SK-N-DZ (cell line): ENCODE results near the gene LRFN2.

Source experiments
- DNase-seq: peaks from one replicate; pipeline ENCODE4 v3.0.0-alpha.2; 2015; ENCODE audit warnings: low spot score

LRFN2 gene

DNA sequence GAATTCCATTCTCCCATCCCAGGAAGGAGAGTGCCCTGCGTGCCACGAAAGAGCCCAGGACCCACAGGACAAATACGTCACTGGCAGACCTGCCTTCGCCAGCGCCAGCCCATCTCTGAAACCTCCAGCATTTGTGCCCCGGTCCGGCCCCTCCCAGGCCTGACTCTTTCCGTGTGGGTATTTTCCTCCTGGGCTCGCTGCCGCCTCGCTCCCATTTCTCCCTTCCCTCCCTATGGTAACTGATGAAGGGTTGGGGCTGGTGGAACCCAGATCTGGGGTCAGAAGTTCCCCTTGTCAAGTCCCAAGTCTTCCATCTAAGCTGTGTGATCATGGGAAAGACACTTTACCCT, 208.5 kb downstream of the LRFN2 start:
- no peak for DNase-seq

DNA sequence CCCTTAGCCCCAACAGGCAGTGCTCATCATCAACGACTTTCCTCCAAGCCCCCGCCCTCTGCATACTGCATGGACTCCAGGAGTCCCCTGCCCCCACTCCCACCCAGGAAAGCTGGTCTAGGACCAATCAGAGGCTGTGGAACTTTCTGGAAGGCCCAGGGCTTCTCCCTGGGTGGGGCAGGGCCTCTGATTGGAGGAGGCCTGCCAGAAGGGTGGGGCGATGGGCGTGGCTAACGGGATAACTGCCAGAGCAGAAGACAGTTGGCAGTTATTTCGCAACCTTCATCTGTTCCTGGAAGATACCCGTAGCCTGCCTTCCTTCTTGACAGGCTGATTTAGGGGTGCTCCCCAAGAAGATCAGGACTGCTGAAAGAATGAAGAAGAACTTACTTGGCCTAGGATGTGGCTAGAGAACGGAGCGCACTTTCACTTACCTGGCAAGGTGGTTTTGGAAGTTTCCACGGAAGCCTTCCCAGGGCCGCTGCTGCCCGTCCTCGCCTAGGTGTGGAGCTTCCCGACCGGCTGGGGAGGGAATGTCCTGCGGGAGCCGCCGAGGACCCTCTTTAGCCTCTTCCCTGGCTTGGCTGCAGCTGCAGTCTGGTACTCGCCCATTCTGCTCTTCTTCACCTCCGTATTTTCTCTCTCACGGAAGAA, 209.0 kb downstream of the LRFN2 start:
- DNase-seq, result no peak

DNA sequence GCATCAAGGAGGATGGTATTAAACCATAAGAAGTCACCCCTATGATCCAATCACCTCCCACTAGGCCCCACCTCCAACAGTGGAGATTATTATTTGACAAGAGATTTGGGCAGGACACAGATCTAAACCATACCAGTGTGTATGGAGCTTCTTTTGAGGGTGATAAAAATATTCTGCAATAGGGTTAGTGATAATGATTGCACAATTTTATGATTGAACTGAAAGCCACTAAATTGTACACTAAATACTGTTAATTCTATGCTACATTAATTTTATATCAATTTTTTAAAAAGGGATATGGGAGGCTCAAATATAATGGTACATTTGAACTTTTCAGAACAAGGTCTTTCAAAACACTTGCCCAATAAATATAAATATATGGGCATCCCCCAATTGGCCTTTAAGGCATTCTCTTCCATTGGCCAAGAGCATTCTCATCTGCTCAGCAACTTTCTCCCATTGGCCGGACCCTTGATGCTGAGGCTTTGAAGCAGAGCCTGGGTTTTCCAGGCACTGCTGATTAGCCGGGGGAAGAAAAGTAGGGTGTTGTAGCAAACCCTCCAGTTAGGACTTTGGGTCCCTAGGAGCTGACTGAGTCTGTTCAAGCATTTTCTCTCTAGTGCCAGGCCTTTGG, 209.9 kb downstream of the LRFN2 start:
- no peak for DNase-seq

DNA sequence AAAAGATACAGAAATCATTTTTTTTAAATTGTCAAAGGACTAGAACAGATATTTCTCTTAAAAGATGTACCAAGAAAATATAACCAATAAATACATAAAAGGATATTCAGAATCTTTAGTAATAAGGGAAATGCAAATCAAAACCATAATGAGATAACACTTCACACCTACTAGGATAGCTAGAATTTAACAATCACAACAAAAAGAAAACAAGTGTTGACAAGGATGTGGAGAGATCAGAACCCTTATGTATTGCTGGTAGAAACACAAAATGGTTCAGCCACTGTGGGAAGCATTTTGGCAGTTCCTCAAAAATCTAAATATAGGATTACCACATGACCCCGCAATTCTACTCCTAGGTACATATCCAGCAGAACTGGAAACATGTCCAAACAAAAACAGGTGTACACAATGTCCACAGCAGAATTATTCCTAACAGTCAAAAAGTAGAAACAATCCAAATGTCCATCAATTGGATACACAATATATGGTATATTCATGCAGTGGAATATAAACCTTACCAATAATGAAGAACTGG, 211.0 kb downstream of the LRFN2 start:
- DNase-seq, result no peak

DNA sequence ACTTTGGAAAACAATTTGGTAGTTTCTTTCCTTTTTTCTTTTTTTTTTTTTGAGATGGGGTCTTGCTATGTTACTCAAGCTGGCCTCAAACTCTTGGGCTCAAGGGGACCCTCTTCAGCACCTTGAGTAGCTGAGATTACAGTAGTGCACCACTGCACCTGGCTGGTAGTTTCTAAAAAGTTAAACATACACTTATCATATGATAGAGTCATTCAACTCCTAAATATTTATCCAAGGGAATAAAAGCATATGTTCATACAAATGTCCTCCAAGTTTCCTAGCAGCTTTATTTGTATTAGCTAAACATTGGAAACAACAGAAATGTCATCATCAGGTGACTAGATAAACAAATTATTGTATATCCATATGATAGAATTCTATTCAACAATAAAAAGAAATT, 213.9 kb downstream of the LRFN2 start:
- no peak for DNase-seq

DNA sequence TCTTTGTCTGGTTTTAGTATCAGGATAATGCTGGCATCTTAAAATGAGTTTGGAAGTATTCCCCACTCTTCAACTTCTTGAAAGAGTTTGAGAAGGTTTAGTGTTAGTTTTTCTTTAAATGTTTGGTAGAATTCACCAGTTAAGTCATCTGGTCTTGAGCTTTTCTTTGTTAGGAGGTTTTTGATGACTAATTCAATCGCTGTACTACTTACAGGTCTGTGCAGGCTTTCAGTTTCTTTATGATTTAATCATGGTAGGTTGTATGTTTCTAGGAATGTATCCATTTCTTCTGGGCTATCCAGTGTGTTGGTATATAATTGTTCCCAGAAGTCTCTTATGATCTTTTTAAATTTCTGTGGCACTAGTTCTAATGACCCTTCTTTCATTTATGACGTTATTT, 215.5 kb downstream of the LRFN2 start:
- DNase-seq, result no peak

DNA sequence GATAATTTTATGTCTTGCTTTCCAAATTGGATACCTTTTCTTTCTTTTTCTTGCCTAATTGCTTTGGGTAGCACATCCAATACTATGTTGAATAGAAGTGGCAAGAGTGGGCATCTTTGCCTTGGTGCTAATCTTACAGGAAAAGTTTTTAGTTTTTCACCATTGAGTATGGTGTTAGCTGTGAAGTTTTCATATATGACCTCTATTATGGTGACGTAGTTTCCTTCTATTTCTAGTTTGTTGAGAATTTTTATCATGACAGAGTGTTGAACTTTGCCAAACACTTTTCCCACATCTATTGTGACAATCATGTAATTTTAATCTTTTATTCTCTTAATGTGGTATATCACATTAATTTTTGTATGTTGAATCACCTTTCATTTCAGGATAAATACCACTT, 216.1 kb downstream of the LRFN2 start:
- DNase-seq, result no peak

DNA sequence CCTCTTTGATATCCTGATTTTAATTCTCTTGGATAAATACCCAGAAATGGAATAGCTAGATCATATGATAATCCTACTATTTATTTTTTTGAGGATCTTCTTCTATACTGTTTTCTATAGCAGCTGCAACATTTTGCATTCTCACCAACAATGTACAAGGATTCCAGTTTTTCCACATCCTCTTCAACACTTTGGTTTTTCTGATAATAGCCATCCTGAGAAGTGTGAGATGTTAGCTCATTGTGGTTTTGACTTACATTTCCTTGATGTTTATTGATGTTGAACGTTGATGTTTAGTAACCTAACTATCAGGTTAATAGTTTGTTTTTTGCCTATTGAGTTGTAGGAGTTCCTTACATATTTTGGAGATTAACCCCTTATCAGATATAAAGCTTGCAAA, 217.3 kb downstream of the LRFN2 start:
- no peak for DNase-seq

DNA sequence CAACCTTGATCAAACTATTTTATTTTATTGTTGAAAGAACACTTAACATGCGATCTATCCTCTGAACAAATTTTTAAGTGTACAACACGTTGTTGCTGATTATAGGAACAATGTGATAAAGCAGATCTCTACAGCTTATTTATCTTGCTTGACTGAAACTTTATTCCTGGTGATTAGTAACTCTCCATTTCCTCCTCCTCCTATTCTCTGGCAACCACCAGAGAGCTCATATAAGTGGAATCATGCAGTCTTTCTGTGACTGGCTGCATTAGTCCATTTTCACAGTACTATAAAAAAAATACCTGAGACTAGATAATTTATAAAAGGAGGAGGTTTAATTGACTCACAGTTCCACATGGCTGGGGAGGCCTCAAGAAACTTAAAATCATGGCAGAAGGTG, 218.1 kb downstream of the LRFN2 start:
- no peak for DNase-seq

DNA sequence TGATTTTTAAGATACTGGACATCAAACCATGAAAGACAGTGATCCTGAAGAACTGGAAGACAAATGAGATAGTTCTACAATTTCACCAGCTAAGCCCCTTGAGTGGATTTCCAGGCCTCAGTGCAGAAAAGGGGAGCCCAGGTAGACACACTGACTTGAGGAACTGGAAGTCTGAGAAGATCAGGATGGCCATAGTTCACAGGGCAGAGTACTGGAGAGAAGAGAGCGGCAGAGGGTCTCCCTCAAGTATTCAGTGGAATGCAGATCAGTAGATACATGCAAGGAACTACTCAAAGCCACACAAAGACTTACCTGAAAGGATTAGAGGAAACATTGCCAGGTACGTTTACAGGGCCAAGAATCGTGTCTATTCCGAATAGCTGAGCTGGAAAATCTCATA, 224.3 kb downstream of the LRFN2 start:
- no peak for DNase-seq

DNA sequence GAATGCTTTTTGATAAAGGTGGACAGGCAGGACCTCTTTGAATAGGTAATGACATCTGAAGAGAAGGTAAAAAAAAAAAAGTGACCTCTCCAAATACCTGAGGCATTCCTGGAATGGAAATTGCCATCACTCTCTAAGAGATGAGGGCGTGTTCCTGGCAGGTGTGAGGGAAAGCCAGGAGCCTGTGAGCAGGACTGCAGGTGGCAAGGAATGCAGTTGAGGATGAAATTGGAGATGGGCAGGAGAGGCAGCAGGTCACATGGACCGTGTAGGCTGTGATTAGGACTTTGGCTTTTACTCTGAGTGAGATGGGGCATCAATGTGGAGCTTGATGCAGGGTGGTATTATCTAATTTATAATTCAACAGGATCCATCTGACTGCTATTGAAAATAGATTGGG, 227.4 kb downstream of the LRFN2 start:
- DNase-seq, result no peak

DNA sequence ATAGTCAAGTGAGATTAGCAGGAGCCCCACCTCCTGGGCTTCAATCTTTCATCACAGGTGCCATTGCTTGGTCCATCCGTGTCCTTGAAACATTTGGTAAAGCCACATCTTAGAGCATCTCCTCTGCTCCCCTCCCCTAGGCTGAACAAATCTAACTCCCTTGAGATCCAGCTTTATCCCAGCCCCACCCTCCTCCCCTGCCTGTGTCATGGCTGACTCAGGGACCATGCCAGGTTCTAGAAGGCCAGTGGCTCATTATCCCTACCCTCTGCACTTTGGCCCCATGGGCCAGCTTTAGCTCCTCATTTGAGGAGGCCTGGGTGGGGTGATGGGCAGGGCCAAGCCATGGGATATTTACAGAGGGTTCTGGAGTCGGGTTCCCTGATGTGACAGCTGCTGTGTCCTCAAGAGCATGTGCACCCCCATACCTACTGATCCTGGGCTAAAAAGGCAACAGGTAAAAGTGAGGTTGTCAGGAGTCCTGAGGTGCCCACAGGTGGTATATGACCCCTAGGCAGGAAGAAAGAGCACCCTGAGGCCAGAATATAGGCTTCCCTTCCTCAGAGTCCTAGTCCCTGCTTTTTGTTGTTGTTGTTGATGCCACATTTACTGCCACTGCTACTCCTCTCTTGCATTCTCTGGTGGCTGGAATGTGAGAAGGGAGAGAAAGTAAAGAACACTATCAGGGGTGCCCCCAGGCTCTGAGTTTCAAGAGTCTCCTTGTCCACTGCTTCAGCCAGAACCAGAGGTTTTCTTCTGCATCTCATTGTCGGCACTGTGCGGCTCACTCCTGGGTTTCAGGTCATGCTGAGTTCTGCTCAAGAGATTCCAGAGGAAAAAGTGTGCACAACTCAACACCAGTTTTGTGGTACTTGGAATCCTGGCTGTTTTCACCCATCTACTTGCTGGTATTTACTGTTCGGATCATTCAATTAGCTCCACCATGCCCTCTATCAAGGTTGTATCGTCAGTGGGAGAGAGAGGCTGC, 228.4 kb downstream of the LRFN2 start:
- DNase-seq, result no peak

DNA sequence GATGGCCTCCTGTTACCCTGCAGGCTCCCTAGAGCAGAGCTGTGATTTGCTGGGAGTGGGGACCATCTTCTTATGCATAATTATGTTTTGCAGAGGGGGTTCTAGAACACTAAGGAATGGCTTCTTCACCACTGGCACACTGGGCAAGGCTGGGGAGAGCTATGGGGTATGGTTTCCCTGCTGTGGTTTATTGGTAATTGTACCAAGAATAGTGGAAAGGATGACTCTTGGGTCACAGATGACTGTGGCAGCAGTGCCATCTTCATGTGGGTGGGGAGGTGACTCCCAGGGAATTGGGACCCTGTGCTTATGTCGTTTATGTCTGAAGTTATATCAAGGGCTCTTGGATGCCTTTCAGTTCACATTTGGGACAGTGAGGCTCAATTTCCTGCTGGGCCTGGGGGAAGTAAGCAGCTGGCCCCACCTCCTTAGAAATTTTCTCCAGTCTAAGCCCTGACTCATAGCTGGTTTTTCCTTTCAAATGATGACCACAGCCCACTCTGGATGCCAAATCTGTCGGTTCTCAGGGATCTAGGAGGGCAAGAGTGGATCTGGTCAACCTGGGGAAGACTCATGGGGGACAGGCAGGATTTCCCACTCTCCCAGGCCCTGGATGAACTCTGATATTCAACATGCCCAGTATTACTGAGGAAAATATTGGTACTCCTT, 230.8 kb downstream of the LRFN2 start:
- DNase-seq, result no peak

DNA sequence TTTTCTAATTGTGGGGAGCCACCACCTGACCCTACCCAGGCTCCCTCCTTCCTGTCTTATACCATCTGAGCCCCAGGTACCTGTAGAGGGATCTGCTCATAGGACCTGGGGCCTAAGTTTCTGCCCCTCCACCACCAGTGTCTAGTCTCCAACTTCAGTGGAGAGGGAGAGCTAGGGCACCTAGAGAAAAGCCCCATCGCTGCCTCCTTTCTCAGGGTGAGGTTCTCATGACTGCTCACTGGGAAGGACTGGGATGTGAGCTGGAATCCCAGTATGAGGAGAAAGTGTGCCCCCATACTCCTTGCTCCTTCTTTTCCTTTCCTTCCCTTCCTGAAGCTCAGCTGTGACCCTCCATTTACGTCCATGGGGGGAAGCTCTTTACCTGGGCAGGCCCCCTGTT, 231.6 kb downstream of the LRFN2 start:
- DNase-seq, result no peak

DNA sequence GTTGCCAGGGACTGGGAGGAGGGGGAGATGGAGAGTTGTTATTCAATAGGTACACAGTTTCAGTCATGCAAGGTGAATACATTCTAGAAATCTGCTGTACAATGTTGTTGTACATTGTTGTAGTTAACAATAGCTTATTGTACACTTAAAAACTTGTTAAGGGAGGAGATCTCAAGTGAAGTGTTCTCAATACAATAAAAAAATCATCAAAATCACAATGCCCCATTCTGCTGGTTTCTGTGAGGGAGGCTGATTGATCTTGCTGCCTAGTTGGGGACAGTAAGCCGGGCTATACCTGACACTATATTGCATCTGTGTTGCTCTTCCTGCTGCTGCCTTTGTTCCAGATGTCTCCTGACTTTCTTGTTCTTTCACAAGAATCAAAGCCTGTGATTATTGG, 232.1 kb downstream of the LRFN2 start:
- DNase-seq, result no peak

DNA sequence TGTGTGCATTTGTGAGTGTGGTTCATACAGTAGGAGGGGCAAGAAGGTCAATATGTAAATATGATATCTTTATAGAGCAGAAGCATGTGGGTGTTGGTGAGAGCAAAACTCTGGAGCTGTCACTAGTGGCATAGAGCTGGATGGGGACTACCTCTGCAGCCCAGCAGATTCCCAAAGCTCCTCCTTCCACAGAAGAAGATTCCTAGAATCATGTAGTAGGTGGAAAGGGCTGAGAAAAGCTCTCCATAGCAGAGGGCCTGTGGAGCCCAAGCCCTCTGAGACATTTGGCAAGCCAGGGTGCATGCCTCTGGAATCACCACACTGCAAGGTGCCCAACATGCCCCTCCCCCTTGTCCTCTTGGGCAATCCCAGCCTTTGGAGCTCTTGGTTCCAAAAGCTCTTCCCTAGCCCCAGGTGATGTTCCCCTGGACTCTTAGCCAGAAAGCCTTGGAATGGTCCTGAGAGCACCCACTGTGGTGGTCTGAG, 233.2 kb downstream of the LRFN2 start:
- DNase-seq, result no peak

DNA sequence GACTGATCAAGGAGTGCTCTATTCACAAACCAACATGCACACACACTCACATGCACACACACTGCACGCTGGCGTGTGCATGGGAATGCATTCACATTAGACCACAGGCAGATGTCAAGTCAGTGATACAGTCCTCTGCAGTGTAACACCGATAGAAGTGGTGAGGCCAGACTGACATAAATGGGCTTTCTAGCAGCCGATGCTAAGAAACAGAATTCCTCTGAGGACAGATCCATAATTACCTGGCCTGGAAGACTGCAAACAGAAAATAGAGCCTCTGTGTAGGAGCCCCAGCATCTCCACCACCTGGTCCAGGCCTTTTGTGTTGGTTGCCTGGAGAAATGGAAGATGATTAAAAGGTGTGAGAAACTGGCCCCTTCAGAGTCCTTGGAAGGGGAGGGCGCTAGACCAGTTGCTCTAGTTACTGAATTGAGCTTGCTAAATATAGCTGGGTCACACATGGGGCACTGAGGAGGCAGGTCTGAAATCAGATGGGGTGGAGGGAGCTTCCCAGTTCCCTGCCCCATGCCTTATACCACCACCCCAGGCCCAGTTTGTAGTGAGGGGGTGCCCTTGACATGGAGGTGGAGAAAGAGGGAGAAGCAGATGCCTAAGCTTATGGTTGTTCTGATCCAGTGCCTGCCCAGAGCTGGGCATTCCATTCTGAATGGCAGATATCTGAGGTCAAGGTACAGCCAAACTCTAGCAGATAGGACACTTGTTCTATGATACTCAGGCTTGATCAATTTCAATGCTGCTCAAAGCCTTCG, 233.8 kb downstream of the LRFN2 start:
- no peak for DNase-seq

DNA sequence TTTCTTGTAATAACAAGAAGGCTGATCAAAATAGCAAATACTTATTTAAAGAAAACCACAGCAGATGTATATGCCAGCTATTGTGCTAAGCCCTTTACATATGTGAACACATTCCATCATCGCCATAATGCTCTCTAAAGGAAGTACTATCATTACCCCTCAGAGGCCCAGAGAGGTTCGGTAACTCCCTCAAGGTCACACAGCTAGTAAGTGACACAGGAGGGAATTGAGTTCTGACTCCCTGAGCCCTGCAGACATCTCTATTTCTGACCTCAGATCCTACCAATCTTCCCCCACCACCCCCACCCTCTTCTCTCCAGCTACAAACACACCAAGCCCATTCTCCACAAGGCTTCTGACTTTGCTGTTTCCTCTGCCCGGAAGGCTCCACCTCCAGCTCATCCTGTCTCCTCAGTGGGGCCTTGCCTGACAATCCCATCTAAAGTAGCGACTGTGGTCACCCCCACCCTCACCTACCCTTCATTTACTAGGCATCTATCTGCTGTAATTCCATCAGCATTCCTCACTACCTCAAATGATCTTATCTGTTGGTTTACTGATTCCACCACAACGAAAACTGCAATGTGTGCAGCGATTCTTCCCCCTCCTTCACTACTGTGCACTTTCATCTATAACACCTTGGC, 234.5 kb downstream of the LRFN2 start:
- no peak for DNase-seq

DNA sequence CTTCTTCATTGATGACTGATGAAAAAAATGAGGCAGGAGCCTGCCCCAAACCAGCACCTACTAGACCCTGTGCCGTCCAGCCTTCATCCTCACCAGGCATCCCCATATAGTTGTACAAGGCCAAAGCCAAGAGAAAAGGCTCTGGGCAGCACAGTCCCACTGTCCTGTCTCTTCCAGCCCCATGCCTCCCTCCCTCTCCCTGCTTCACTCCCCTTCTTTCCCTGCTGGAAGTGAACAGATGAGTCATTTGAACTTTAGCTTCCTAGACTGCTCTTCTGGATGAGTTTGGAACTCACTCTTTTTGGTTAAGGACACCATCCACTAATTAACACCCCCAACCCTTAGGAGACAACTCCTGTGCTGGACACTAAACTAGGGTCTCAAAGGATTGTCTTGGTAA, 235.2 kb downstream of the LRFN2 start:
- no peak for DNase-seq

DNA sequence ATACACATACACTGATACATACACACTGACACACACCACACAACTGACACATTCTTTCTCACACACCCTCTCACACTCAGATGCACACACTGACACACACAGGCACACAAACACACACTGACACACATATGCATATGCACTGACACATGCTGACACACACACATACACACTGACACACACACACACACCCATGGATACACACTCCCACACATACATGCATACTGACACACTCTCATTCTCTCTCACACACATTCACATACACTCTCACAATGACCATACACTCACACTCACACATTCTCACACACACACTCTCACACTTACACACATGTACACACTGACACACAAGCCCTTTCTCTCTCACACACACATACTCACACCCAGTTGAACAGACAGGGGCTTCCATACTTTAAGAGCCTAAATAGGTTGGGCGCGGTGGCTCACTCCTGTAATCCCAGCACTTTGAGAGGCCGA, 236.4 kb downstream of the LRFN2 start:
- no peak for DNase-seq
